ENCODE measurements around the gene FAM170B. TPM values are rescaled to one million over a fixed set of nuclear protein-coding genes. Genes with fewer than 3 reads are reported as not detected.

FAM170B gene
- total and polyA plus RNA-seq, 9 of the 15 experiments (the other 6 are each of a cell fraction or from before 2014, with no cell fraction given): 0.11 to 0.21 TPM; not detected in 7

GRCh38 chr10:49174261-49174925 is 40.6 kb upstream of the FAM170B start (continued):
- TF ChIP-seq PHF21A (IDR thresholded peaks at IDR 0.05; ENCODE audit: borderline replicate concordance, low read depth) (0 out of 2 replicates have a peak, but pooled peaks have one; percentile 65), PRMT5 (CRISPR knock-in tag; IDR thresholded peaks at IDR 0.05) (no peak), ZNF785 (CRISPR knock-in tag; IDR thresholded peaks at IDR 0.05) (no peak), KDM1A (IDR thresholded peaks at IDR 0.05) (peak; percentile 95 to 96), DDX20 (tag; IDR thresholded peaks at IDR 0.05; ENCODE audit: low read depth) (no peak), L3MBTL2 (IDR thresholded peaks at IDR 0.05) (0 out of 2 replicates have a peak, but pooled peaks have one; percentile 9), XRCC4 (IDR thresholded peaks at IDR 0.05; ENCODE audit: extremely low read depth, insufficient read depth, insufficient read length) (no peak), HDAC1 (IDR thresholded peaks at IDR 0.05) (peak in 1 of 2 experiments; percentile 91; a peak in 2 of 4 replicates), SRSF3 (IDR thresholded peaks at IDR 0.05; ENCODE audit: insufficient read depth, low read length) (no peak), NFRKB (IDR thresholded peaks at IDR 0.05; ENCODE audit: low read depth) (no peak), FOS (IDR thresholded peaks at IDR 0.05; ENCODE audit: extremely low read depth, insufficient read length) (no peak), FOXM1 (IDR thresholded peaks at IDR 0.05; ENCODE audit: low read depth) (peak; percentile 11; the same call in 1 of the 2 replicates), FOXM1 (CRISPR knock-in tag; IDR thresholded peaks at IDR 0.05; ENCODE audit: low read depth) (no peak), TCF7L2 (IDR thresholded peaks at IDR 0.05; ENCODE audit: low read depth, low read length) (no peak), ETV1 (tag; conservative IDR thresholded peaks at IDR 0.05; ENCODE audit: low read depth) (no peak), RNF2 (IDR thresholded peaks at IDR 0.05) (no peak), U2AF2 (optimal IDR thresholded peaks at IDR 0.05; ENCODE audit: low read depth, low read length) (no peak), ESRRA (IDR thresholded peaks at IDR 0.05; ENCODE audit: borderline replicate concordance, low read depth) (no peak), ATF7 (IDR thresholded peaks at IDR 0.05) (no peak), ZNF79 (CRISPR knock-in tag; IDR thresholded peaks at IDR 0.05; ENCODE audit: low read depth) (no peak), GATAD2A (IDR thresholded peaks at IDR 0.05) (0 out of 2 replicates have a peak, but pooled peaks have one; percentile 40), ARID1B (IDR thresholded peaks at IDR 0.05) (peak; percentile 75), SMARCC2 (IDR thresholded peaks at IDR 0.05; ENCODE audit: low read depth) (no peak), ZNF589 (CRISPR knock-in tag; IDR thresholded peaks at IDR 0.05; ENCODE audit: low read depth) (no peak), ZNF445 (CRISPR knock-in tag; IDR thresholded peaks at IDR 0.05; ENCODE audit: low read depth) (no peak)
- TF ChIP-seq, protein P1, sequence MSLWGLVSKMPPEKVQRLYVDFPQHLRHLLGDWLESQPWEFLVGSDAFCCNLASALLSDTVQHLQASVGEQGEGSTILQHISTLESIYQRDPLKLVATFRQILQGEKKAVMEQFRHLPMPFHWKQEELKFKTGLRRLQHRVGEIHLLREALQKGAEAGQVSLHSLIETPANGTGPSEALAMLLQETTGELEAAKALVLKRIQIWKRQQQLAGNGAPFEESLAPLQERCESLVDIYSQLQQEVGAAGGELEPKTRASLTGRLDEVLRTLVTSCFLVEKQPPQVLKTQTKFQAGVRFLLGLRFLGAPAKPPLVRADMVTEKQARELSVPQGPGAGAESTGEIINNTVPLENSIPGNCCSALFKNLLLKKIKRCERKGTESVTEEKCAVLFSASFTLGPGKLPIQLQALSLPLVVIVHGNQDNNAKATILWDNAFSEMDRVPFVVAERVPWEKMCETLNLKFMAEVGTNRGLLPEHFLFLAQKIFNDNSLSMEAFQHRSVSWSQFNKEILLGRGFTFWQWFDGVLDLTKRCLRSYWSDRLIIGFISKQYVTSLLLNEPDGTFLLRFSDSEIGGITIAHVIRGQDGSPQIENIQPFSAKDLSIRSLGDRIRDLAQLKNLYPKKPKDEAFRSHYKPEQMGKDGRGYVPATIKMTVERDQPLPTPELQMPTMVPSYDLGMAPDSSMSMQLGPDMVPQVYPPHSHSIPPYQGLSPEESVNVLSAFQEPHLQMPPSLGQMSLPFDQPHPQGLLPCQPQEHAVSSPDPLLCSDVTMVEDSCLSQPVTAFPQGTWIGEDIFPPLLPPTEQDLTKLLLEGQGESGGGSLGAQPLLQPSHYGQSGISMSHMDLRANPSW (CRISPR knock-in tag; IDR thresholded peaks at IDR 0.05): no peak
- TF ChIP-seq, protein P2, sequence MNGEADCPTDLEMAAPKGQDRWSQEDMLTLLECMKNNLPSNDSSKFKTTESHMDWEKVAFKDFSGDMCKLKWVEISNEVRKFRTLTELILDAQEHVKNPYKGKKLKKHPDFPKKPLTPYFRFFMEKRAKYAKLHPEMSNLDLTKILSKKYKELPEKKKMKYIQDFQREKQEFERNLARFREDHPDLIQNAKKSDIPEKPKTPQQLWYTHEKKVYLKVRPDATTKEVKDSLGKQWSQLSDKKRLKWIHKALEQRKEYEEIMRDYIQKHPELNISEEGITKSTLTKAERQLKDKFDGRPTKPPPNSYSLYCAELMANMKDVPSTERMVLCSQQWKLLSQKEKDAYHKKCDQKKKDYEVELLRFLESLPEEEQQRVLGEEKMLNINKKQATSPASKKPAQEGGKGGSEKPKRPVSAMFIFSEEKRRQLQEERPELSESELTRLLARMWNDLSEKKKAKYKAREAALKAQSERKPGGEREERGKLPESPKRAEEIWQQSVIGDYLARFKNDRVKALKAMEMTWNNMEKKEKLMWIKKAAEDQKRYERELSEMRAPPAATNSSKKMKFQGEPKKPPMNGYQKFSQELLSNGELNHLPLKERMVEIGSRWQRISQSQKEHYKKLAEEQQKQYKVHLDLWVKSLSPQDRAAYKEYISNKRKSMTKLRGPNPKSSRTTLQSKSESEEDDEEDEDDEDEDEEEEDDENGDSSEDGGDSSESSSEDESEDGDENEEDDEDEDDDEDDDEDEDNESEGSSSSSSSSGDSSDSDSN (IDR thresholded peaks at IDR 0.05; ENCODE audit: borderline replicate concordance in 1 of 2, low read depth in 2 of 2, low read length in 2 of 2): peak in 1 of 2 experiments; percentile 45; a peak in 1 of 4 replicates

Data from K562 (cell line).